ENCODE data around the gene SH3PXD2A. TPM values are rescaled to one million over a fixed set of nuclear protein-coding genes. Genes with fewer than 3 reads are reported as not detected.

SH3PXD2A gene
- total and polyA plus RNA-seq, 2 experiments from 2014 or later = 1.8 to 5.0 TPM

- Histone ChIP-seq H4K20me1 (replicated peaks; ENCODE audit: insufficient read depth) (no peaks in the 10 kb centered on the region), H3K36me3 (ENCODE audit: insufficient read depth) (no peaks in the 10 kb centered on the region), H3K27me3 (ENCODE audit: insufficient read depth) (no peaks in the 10 kb centered on the region), H3K9me2 (ENCODE audit: insufficient read depth) (no peaks in the 10 kb centered on the region), H3K4me3 (no peak overlapping the region), H3K79me2 (replicated peaks; ENCODE audit: insufficient read depth) (no peaks in the 10 kb centered on the region), H3K4me1 (ENCODE audit: insufficient read depth) (peaks cover 12% of the 10 kb centered on the region; the same call in 1 of the 2 replicates), H3K27ac (ENCODE audit: low read depth) (no peak overlapping the region), H2AFZ (no peak overlapping the region), H3F3A (replicated peaks; ENCODE audit: low read depth) (no peaks in the 10 kb centered on the region), H3K4me2 (no peak overlapping the region)
- no peak for TF ChIP-seq EZH2phosphoT487 (IDR thresholded peaks at IDR 0.05; ENCODE audit: unreplicated experiment)
- TF ChIP-seq ZNF462 (CRISPR knock-in tag; IDR thresholded peaks at IDR 0.05) = no peak
- TF ChIP-seq ZNF114 (CRISPR knock-in tag; IDR thresholded peaks at IDR 0.05) = no peak
- TF ChIP-seq STAT1 (IDR thresholded peaks at IDR 0.05; ENCODE audit: unreplicated experiment) = no peak
- no peak for TF ChIP-seq CREB1 (CRISPR knock-in tag; IDR thresholded peaks at IDR 0.05; ENCODE audit: low read depth)
- H3K9me3 Mint-ChIP-seq = no peaks in the 10 kb centered on the region
- peaks cover 4% of the 10 kb centered on the region for H3K27me3 Mint-ChIP-seq (ENCODE audit: insufficient read depth, low read depth, poor library complexity)
- peaks cover 29% of the 10 kb centered on the region for H3K4me1 Mint-ChIP-seq
- H3K36me3 Mint-ChIP-seq (ENCODE audit: low read depth) = peaks cover 12% of the 10 kb centered on the region
- ATAC-seq (no peak; the same call in 2 of the 3 replicates), DNase-seq (ENCODE audit: low spot score) (no peak)
- H3K4me3 Mint-ChIP-seq = no peak overlapping the region
- H3K27ac Mint-ChIP-seq = 0 out of 2 replicates have a peak overlapping the region, but pooled peaks have one; percentile 27
Measured at GRCh38 chr10:103645141-103646054, 210.0 kb downstream of the SH3PXD2A start.
